CD4-positive, alpha-beta memory T cell (primary cell): ENCODE results near the gene SKAP1. TPM values are rescaled to one million over a fixed set of nuclear protein-coding genes. Genes with fewer than 3 reads are reported as not detected.

Source experiments
- CTCF ChIA-PET: fragments of 350-600 bp; sonication (Branson Sonifier 250); formaldehyde crosslinking; loops from one replicate; lab custom pipeline; 2021; ENCODE audit warnings: inconsistent platforms; ENCODE audit not compliant: partially characterized antibody; lab: Charles Lee
- POLR2A ChIA-PET: fragments of 350-600 bp; sonication (Branson Sonifier 250); formaldehyde crosslinking; loops from one replicate; lab custom pipeline; 2021; ENCODE audit not compliant: partially characterized antibody; lab: Charles Lee
- DNase-seq, 5 donors: peaks; one replicate each; pipeline versions ENCODE4 v3.0.0 to v3.0.0-alpha.2; 2020 to 2022; ENCODE audit warnings: mixed read lengths in 1 of 5
- H3K27ac ChIP-seq: one replicate; pipeline ENCODE4 v1.7.0; 2013; ENCODE audit warnings: low read depth, low read length
- H3K27me3 ChIP-seq: 2 replicates; pipeline ENCODE4 v1.7.0; 2013; ENCODE audit warnings: mild to moderate bottlenecking, low read length, moderate library complexity; ENCODE audit not compliant: insufficient read depth
- H3K36me3 ChIP-seq: 2 replicates; pipeline ENCODE4 v1.7.0; 2013; ENCODE audit warnings: mild to moderate bottlenecking, low read length, moderate library complexity; ENCODE audit not compliant: insufficient read depth
- H3K4me1 ChIP-seq: 2 replicates; pipeline ENCODE4 v1.7.0; 2013; ENCODE audit warnings: mild to moderate bottlenecking, low read length, moderate library complexity; ENCODE audit not compliant: insufficient read depth
- H3K4me3 ChIP-seq, 2 donors: one replicate each; pipeline ENCODE4 v1.7.0; 2013; ENCODE audit warnings: low read length in 2 of 2, mild to moderate bottlenecking in 1 of 2
- H3K9me3 ChIP-seq, 2 donors: one replicate each; pipeline ENCODE4 v1.7.0; 2013; ENCODE audit warnings: low read length in 2 of 2, control low read depth in 1 of 2; ENCODE audit not compliant: control insufficient read depth in 1 of 2
- H3K27ac Mint-ChIP-seq, 7 donors: one replicate each; pipeline ENCODE4 v1.8.0; 2020 to 2021; ENCODE audit warnings: mixed read lengths in 7 of 7, mild to moderate bottlenecking in 6 of 7, inconsistent platforms in 3 of 7, moderate library complexity in 3 of 7
- H3K27me3 Mint-ChIP-seq, 2 donors: one replicate each; pipeline ENCODE4 v1.8.0; 2020 to 2021; ENCODE audit warnings: mixed read lengths in 2 of 2
- H3K36me3 Mint-ChIP-seq, 2 donors: one replicate each; pipeline ENCODE4 v1.8.0; 2020 to 2021; ENCODE audit warnings: mixed read lengths in 2 of 2, inconsistent platforms in 1 of 2, mild to moderate bottlenecking in 1 of 2
- H3K4me1 Mint-ChIP-seq, 4 donors: one replicate each; pipeline ENCODE4 v1.8.0; 2020 to 2021; ENCODE audit warnings: mixed read lengths in 4 of 4, mild to moderate bottlenecking in 1 of 4
- H3K4me3 Mint-ChIP-seq, 8 donors: one replicate each; pipeline ENCODE4 v1.8.0; 2020 to 2021; ENCODE audit warnings: mixed read lengths in 8 of 8, mild to moderate bottlenecking in 7 of 8, moderate library complexity in 6 of 8, inconsistent platforms in 3 of 8
- H3K9me3 Mint-ChIP-seq, 8 donors: one replicate each; pipeline ENCODE4 v1.8.0; 2020 to 2021; ENCODE audit warnings: mixed read lengths in 8 of 8, mild to moderate bottlenecking in 5 of 8, inconsistent platforms in 3 of 8, moderate library complexity in 1 of 8
- intact Hi-C: fragments of 100-400 bp; cut with micrococcal nuclease; formaldehyde crosslinking; loops from one replicate; pipeline ENCODE4 v1.15.1; 2023
- polyA plus RNA-seq, 2 donors: library from polyadenylated mRNA; unstranded; fragments of 300-500 nt; fragmentation: Illumina TruSeq; gene quantifications; one replicate each; pipeline ENCODE4 v1.2.3, GENCODE V29; 2021
- total RNA-seq, 2 experiments: library from RNA; stranded (reverse); gene quantifications; one replicate each; pipeline ENCODE4 v1.2.3, GENCODE V29; 2021

The SKAP1 gene
- total and polyA plus RNA-seq, 4 experiments from 2014 or later = 83.4 to 336 (median 165) TPM

GRCh38 chr17:48181653-48182052 is 248.4 kb downstream of the SKAP1 start:
- H3K27me3 ChIP-seq = no peaks in the 10 kb centered on the region
- no peak overlapping the region for H3K4me3 Mint-ChIP-seq
- H3K4me1 ChIP-seq = no peaks in the 10 kb centered on the region
- peaks cover 3 to 17% (median 6%) of the 10 kb centered on the region in 4 donors for H3K4me1 Mint-ChIP-seq
- intact Hi-C loops = no loop called here
- ChIA-PET CTCF (interaction anchor here (0.6 to 1.4 kb wide), 2 partner anchors 10 to 170 kb away, joined by 3 read pairs; no protein-coding TSS in a partner anchor), POLR2A (no interaction called here)
- H3K27ac Mint-ChIP-seq = peak overlapping the region in 2 of 7 donors; percentile 21 to 30
- H3K36me3 ChIP-seq = peaks cover 79% of the 10 kb centered on the region
- no peaks in the 10 kb centered on the region for H3K27me3 Mint-ChIP-seq
- H3K4me3 ChIP-seq = no peak overlapping the region
- no peak overlapping the region for H3K27ac ChIP-seq
- H3K9me3 ChIP-seq = no peaks in the 10 kb centered on the region
- H3K9me3 Mint-ChIP-seq = no peaks in the 10 kb centered on the region
- peaks cover 66 to 88% of the 10 kb centered on the region in 2 donors for H3K36me3 Mint-ChIP-seq
- no peak for DNase-seq

GRCh38 chr17:48180842-48181629 is 249.0 kb downstream of the SKAP1 start:
- intact Hi-C loops = no loop called here
- no peaks in the 10 kb centered on the region for H3K27me3 ChIP-seq
- peaks cover 81% of the 10 kb centered on the region for H3K36me3 ChIP-seq
- DNase-seq = no peak
- no peaks in the 10 kb centered on the region for H3K4me1 ChIP-seq
- no peak overlapping the region for H3K27ac ChIP-seq
- ChIA-PET POLR2A (no interaction called here), CTCF (no interaction called here)
- Mint-ChIP-seq H3K4me1 (peaks cover 6 to 20% (median 8%) of the 10 kb centered on the region in 4 donors), H3K9me3 (no peaks in the 10 kb centered on the region), H3K4me3 (no peak overlapping the region), H3K36me3 (peaks cover 69 to 89% of the 10 kb centered on the region in 2 donors), H3K27ac (peak overlapping the region in 4 of 7 donors; percentile 9 to 69 (median 50)), H3K27me3 (no peaks in the 10 kb centered on the region)
- no peaks in the 10 kb centered on the region for H3K9me3 ChIP-seq
- no peak overlapping the region for H3K4me3 ChIP-seq

- H3K4me1 Mint-ChIP-seq = peaks cover 18 to 35% (median 23%) of the 10 kb centered on the region in 4 donors
- Histone ChIP-seq H3K27ac (no peak overlapping the region), H3K9me3 (no peaks in the 10 kb centered on the region), H3K4me3 (no peak overlapping the region), H3K4me1 (peaks cover 1% of the 10 kb centered on the region), H3K27me3 (no peaks in the 10 kb centered on the region), H3K36me3 (peaks cover 66% of the 10 kb centered on the region)
- peak overlapping the region in 1 of 8 donors; percentile 14 for H3K4me3 Mint-ChIP-seq
- no peaks in the 10 kb centered on the region for H3K27me3 Mint-ChIP-seq
- ChIA-PET CTCF (interaction anchor here (1.6 kb wide), 1 partner anchor 15 kb away, joined by 3 read pairs; no protein-coding TSS in a partner anchor), POLR2A (no interaction called here)
- H3K9me3 Mint-ChIP-seq = no peaks in the 10 kb centered on the region
- H3K27ac Mint-ChIP-seq = peak overlapping the region in 3 of 7 donors; percentile 13 to 47 (median 33)
- no peak for DNase-seq
- intact Hi-C loops = no loop called here
- peaks cover 60 to 85% of the 10 kb centered on the region in 2 donors for H3K36me3 Mint-ChIP-seq
These were observed 250.7 kb downstream of the SKAP1 start for GRCh38 chr17:48179071-48179945.

- no peak overlapping the region for H3K4me3 ChIP-seq
- no peaks in the 10 kb centered on the region for H3K27me3 Mint-ChIP-seq
- peaks cover 11% of the 10 kb centered on the region for H3K4me1 ChIP-seq
- no peak overlapping the region for H3K4me3 Mint-ChIP-seq
- no peak overlapping the region for H3K27ac ChIP-seq
- no peak for DNase-seq
- CTCF ChIA-PET = interaction anchor here (1.6 kb wide), 1 partner anchor 14 kb away, joined by 3 read pairs; no protein-coding TSS in a partner anchor
- peaks cover 56 to 89% of the 10 kb centered on the region in 2 donors for H3K36me3 Mint-ChIP-seq
- peaks cover 61% of the 10 kb centered on the region for H3K36me3 ChIP-seq
- intact Hi-C loops = no loop called here
- peak overlapping the region in 2 of 7 donors; percentile 8 to 11 for H3K27ac Mint-ChIP-seq
- H3K27me3 ChIP-seq = no peaks in the 10 kb centered on the region
- peaks cover 27 to 45% (median 33%) of the 10 kb centered on the region in 4 donors for H3K4me1 Mint-ChIP-seq
- H3K9me3 ChIP-seq = no peaks in the 10 kb centered on the region
- no peaks in the 10 kb centered on the region for H3K9me3 Mint-ChIP-seq
- POLR2A ChIA-PET = no interaction called here
These were observed 251.7 kb downstream of the SKAP1 start for GRCh38 chr17:48178317-48178716.

- no peak for DNase-seq
- Mint-ChIP-seq H3K4me1 (peaks cover 28 to 48% (median 37%) of the 10 kb centered on the region in 4 donors), H3K36me3 (peaks cover 53 to 89% of the 10 kb centered on the region in 2 donors), H3K4me3 (no peak overlapping the region), H3K9me3 (no peaks in the 10 kb centered on the region), H3K27me3 (no peaks in the 10 kb centered on the region), H3K27ac (peak overlapping the region in 1 of 7 donors; percentile 38)
- H3K4me1 ChIP-seq = peaks cover 16% of the 10 kb centered on the region
- intact Hi-C loops = no loop called here
- POLR2A ChIA-PET = no interaction called here
- CTCF ChIA-PET = interaction anchor here (0.8 to 1.6 kb wide), 2 partner anchors 13 to 168 kb away, joined by 3 read pairs; no protein-coding TSS in a partner anchor
- H3K36me3 ChIP-seq = peaks cover 58% of the 10 kb centered on the region
- no peaks in the 10 kb centered on the region for H3K9me3 ChIP-seq
- H3K27ac ChIP-seq = no peak overlapping the region
- no peaks in the 10 kb centered on the region for H3K27me3 ChIP-seq
- H3K4me3 ChIP-seq = no peak overlapping the region
These were observed 252.2 kb downstream of the SKAP1 start for GRCh38 chr17:48177816-48178215.

- peaks cover 28 to 40% (median 38%) of the 10 kb centered on the region in 4 donors for H3K4me1 Mint-ChIP-seq
- H3K9me3 ChIP-seq = no peaks in the 10 kb centered on the region
- peaks cover 50% of the 10 kb centered on the region for H3K36me3 ChIP-seq
- intact Hi-C loops = no loop called here
- no peaks in the 10 kb centered on the region for H3K27me3 Mint-ChIP-seq
- H3K27me3 ChIP-seq = no peaks in the 10 kb centered on the region
- no peak overlapping the region for H3K27ac ChIP-seq
- no peak overlapping the region for H3K4me3 Mint-ChIP-seq
- no peaks in the 10 kb centered on the region for H3K9me3 Mint-ChIP-seq
- peaks cover 54 to 83% of the 10 kb centered on the region in 2 donors for H3K36me3 Mint-ChIP-seq
- CTCF ChIA-PET = no interaction called here
- peaks cover 18% of the 10 kb centered on the region for H3K4me1 ChIP-seq
- H3K4me3 ChIP-seq = no peak overlapping the region
- no peak overlapping the region for H3K27ac Mint-ChIP-seq
- no peak for DNase-seq
- POLR2A ChIA-PET = no interaction called here
These were observed 253.6 kb downstream of the SKAP1 start for GRCh38 chr17:48176471-48176855.
